COLO668 (cell line): ENCODE data around the gene LSM7.
A peak's percentile ranks its signal among the peaks of the same experiment; 100 is the strongest.

Experiments
- DNase-seq: peaks from one replicate; lab custom pipeline; 2025; ENCODE audit not compliant: unreplicated experiment; lab: John Stamatoyannopoulos, UW

LSM7 gene

GRCh38 chr19:2328401-2329148 lies at the start of gene LSM7, which contains the start of gene SPPL2B:
Gene LSM7 (minus strand): TSS chr19:2328586. CDS start chr19:2328566, 20 bp downstream.
Gene SPPL2B (plus strand): TSS chr19:2328684. CDS start chr19:2328710, 26 bp downstream.
- DNase-seq = peak; percentile 96

- DNase-seq = peak; percentile 67
These were observed 48.6 kb upstream of the LSM7 start for GRCh38 chr19:2376784-2377519.

GRCh38 chr19:2375353-2376121 lies 47.2 kb upstream of the LSM7 start:
- no peak for DNase-seq

GRCh38 chr19:2374808-2375207 lies 46.4 kb upstream of the LSM7 start:
- no peak for DNase-seq

- no peak for DNase-seq
These were observed 43.8 kb upstream of the LSM7 start for GRCh38 chr19:2372076-2372612.

GRCh38 chr19:2371656-2372055 lies 43.3 kb upstream of the LSM7 start:
- DNase-seq = no peak

GRCh38 chr19:2365201-2365970 lies 37.0 kb upstream of the LSM7 start:
- no peak for DNase-seq

- no peak for DNase-seq
These were observed 35.0 kb upstream of the LSM7 start for GRCh38 chr19:2363419-2363818.

GRCh38 chr19:2362970-2363300 lies 34.5 kb upstream of the LSM7 start:
- no peak for DNase-seq

GRCh38 chr19:2362046-2362969 lies 33.9 kb upstream of the LSM7 start:
- DNase-seq = no peak

- no peak for DNase-seq
These were observed 33.1 kb upstream of the LSM7 start for GRCh38 chr19:2361246-2362045.

GRCh38 chr19:2360833-2361232 lies 32.4 kb upstream of the LSM7 start:
- DNase-seq = no peak

- DNase-seq = no peak
These were observed 31.8 kb upstream of the LSM7 start, which contains the start of gene TMPRSS9 for GRCh38 chr19:2359992-2360685. Gene TMPRSS9 (plus strand): TSS chr19:2360265. CDS start chr19:2389786, 29,521 bp downstream.

- DNase-seq = no peak
These were observed 30.3 kb upstream of the LSM7 start for GRCh38 chr19:2358548-2359173.

GRCh38 chr19:2357279-2358206 lies 29.2 kb upstream of the LSM7 start:
- DNase-seq = no peak

- DNase-seq = no peak
These were observed 27.8 kb upstream of the LSM7 start for GRCh38 chr19:2356036-2356646.
